Parathyroid adenoma (tissue), 2 donors: Measurements from ENCODE around the gene RGS12.

Experiments
- H2AFZ ChIP-seq: fragments of 300-600 bp; sonication (generic); one replicate; pipeline ENCODE4 v1.7.0; 2017; ENCODE audit warnings: antibody characterized with exemption, mild to moderate bottlenecking
- H3K27ac ChIP-seq: fragments of 300-600 bp; sonication (generic); one replicate; pipeline ENCODE4 v1.7.0; 2017
- H3K27me3 ChIP-seq: fragments of 300-600 bp; sonication (generic); one replicate; pipeline ENCODE4 v1.7.0; 2017; ENCODE audit warnings: low read length; ENCODE audit not compliant: control insufficient read depth, insufficient read depth
- H3K36me3 ChIP-seq: fragments of 300-600 bp; sonication (generic); one replicate; pipeline ENCODE4 v1.7.0; 2017; ENCODE audit warnings: low read length; ENCODE audit not compliant: control insufficient read depth, insufficient read depth
- H3K4me1 ChIP-seq: fragments of 300-600 bp; sonication (generic); one replicate; pipeline ENCODE4 v1.7.0; 2017; ENCODE audit warnings: control low read depth
- H3K4me2 ChIP-seq: fragments of 300-600 bp; sonication (generic); one replicate; pipeline ENCODE4 v1.7.0; 2017; ENCODE audit warnings: low read length
- H3K4me3 ChIP-seq: fragments of 300-600 bp; sonication (generic); one replicate; pipeline ENCODE4 v1.7.0; 2017; ENCODE audit warnings: low read depth, low read length
- H3K79me2 ChIP-seq: fragments of 300-600 bp; sonication (generic); one replicate; pipeline ENCODE4 v1.7.0; 2017; ENCODE audit warnings: control low read depth
- H3K9ac ChIP-seq: fragments of 300-600 bp; sonication (generic); one replicate; pipeline ENCODE4 v1.7.0; 2017; ENCODE audit warnings: mild to moderate bottlenecking
- H3K9me3 ChIP-seq: fragments of 300-600 bp; sonication (generic); one replicate; pipeline ENCODE4 v1.7.0; 2017; ENCODE audit warnings: low read length; ENCODE audit not compliant: control insufficient read depth
- CTCF ChIP-seq: fragments of 300-600 bp; sonication (generic); IDR thresholded peaks from one replicate; pipeline ENCODE4 v1.7.0; 2017; ENCODE audit warnings: antibody characterized with exemption, mild to moderate bottlenecking
- donor health status: primary hyperparathyroidism.

The RGS12 gene

DNA sequence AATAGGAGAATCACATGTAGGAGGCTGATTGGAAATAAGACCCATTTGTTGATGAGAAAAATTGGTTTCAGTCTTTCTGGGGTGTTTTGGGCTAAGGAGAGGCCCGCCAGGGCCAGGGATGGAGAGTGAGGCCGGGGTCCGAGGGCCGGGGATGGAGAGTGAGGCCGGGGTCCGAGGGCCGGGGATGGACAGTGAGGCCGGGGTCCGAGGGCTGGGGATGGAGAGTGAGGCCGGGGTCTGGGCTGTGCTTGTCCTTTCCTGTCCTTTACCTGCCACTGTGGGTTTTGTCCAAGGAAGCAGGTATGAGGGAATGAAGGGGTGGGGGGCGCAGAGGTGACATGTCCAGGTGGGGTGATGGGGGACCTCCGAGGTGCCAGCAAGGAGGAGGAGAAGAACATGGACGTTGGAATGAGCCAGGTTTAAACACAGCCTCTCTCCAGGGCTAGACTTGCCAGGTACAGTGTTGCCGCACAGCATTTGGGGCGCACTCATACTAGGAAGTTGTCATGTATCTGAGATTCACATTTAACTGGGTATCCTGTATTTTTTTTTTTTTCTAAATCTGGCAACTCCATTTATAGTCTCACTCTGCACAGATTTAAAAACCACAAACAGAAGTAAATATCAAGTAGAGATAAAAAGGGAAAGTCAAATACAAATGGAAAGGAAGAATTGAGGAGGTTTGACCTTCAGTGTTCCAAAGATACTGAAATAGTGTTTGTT is 8.8 kb downstream of the RGS12 start:
- H3K36me3 ChIP-seq = no peaks in the 10 kb centered on the region
- H3K27me3 ChIP-seq = no peaks in the 10 kb centered on the region
- H3K9ac ChIP-seq = no peak overlapping the region
- H3K4me1 ChIP-seq = no peaks in the 10 kb centered on the region
- H3K4me2 ChIP-seq = no peak overlapping the region
- no peaks in the 10 kb centered on the region for H3K79me2 ChIP-seq
- no peak overlapping the region for H2AFZ ChIP-seq
- no peaks in the 10 kb centered on the region for H3K9me3 ChIP-seq
- H3K4me3 ChIP-seq = no peak overlapping the region
- no peak for TF ChIP-seq CTCF
- H3K27ac ChIP-seq = no peak overlapping the region

- H3K27ac ChIP-seq = no peak overlapping the region
- no peak for TF ChIP-seq CTCF
- no peaks in the 10 kb centered on the region for H3K27me3 ChIP-seq
Observed at GRCh38 chr4:3302173-3302785, 9.5 kb downstream of the RGS12 start.

GRCh38 chr4:3302786-3303564 is 10.2 kb downstream of the RGS12 start:
- no peak overlapping the region for H3K27ac ChIP-seq
- no peak overlapping the region for H3K4me3 ChIP-seq
- no peak for TF ChIP-seq CTCF
- no peaks in the 10 kb centered on the region for H3K36me3 ChIP-seq
- H3K79me2 ChIP-seq = no peaks in the 10 kb centered on the region
- no peak overlapping the region for H3K9ac ChIP-seq
- H3K27me3 ChIP-seq = no peaks in the 10 kb centered on the region
- H3K4me1 ChIP-seq = no peaks in the 10 kb centered on the region
- H3K9me3 ChIP-seq = no peaks in the 10 kb centered on the region
- no peak overlapping the region for H3K4me2 ChIP-seq
- H2AFZ ChIP-seq = no peak overlapping the region

More at GRCh38 chr4:3302173-3302785, 9.5 kb downstream of the RGS12 start:
- H3K79me2 ChIP-seq = no peaks in the 10 kb centered on the region
- H3K4me3 ChIP-seq = no peak overlapping the region
- H3K4me1 ChIP-seq = no peaks in the 10 kb centered on the region
- H3K9me3 ChIP-seq = no peaks in the 10 kb centered on the region
- H3K4me2 ChIP-seq = no peak overlapping the region
- H3K9ac ChIP-seq = no peak overlapping the region
- no peak overlapping the region for H2AFZ ChIP-seq
- no peaks in the 10 kb centered on the region for H3K36me3 ChIP-seq

DNA sequence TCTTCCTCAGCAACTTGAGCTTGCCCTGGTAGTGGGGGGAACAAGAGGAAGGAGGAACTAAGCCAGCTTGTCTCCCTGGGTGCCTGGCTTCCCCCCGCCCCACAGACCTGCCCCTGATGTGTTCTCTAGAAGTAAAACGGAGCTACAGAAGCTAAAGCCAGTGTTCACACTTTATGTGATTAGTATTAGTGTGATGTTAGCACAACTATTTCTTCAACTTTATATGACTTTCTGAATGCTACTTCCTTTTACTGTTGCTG is 10.7 kb downstream of the RGS12 start:
- no peaks in the 10 kb centered on the region for H3K79me2 ChIP-seq
- no peaks in the 10 kb centered on the region for H3K27me3 ChIP-seq
- H3K9ac ChIP-seq = no peak overlapping the region
- H3K9me3 ChIP-seq = no peaks in the 10 kb centered on the region
- no peaks in the 10 kb centered on the region for H3K36me3 ChIP-seq
- no peak overlapping the region for H3K4me3 ChIP-seq
- no peak overlapping the region for H3K27ac ChIP-seq
- TF ChIP-seq CTCF = no peak
- no peaks in the 10 kb centered on the region for H3K4me1 ChIP-seq
- no peak overlapping the region for H2AFZ ChIP-seq
- no peak overlapping the region for H3K4me2 ChIP-seq
